Stomach smooth muscle (tissue), 2 donors: ENCODE measurements around the gene LRRC18.

Experiments
- H3K27ac ChIP-seq: one replicate; pipeline ENCODE4 v1.7.0; 2013; ENCODE audit warnings: mild to moderate bottlenecking, low read length, inconsistent platforms
- H3K27me3 ChIP-seq, 2 donors: one replicate each; pipeline ENCODE4 v1.7.0; 2013; ENCODE audit warnings: low read length in 2 of 2; ENCODE audit not compliant: insufficient read depth in 2 of 2, control insufficient read depth in 1 of 2
- H3K36me3 ChIP-seq, 2 donors: one replicate each; pipeline ENCODE4 v1.7.0; 2013; ENCODE audit warnings: low read length in 2 of 2; ENCODE audit not compliant: control insufficient read depth in 2 of 2, insufficient read depth in 2 of 2
- H3K4me1 ChIP-seq: one replicate; pipeline ENCODE4 v1.7.0; 2013; ENCODE audit warnings: low read length; ENCODE audit not compliant: control insufficient read depth, insufficient read depth
- H3K4me3 ChIP-seq, 2 donors: one replicate each; pipeline ENCODE4 v1.7.0; 2013; ENCODE audit warnings: low read length in 2 of 2
- H3K9ac ChIP-seq, 2 donors: one replicate each; pipeline ENCODE4 v1.7.0; 2013; ENCODE audit warnings: low read length in 2 of 2, mild to moderate bottlenecking in 1 of 2
- H3K9me3 ChIP-seq, 2 donors: one replicate each; pipeline ENCODE4 v1.7.0; 2013; ENCODE audit warnings: low read length in 2 of 2; ENCODE audit not compliant: control insufficient read depth in 2 of 2
- donor health status: healthy.
- donor health status: Pancreatic carcinoma.

Gene LRRC18

DNA sequence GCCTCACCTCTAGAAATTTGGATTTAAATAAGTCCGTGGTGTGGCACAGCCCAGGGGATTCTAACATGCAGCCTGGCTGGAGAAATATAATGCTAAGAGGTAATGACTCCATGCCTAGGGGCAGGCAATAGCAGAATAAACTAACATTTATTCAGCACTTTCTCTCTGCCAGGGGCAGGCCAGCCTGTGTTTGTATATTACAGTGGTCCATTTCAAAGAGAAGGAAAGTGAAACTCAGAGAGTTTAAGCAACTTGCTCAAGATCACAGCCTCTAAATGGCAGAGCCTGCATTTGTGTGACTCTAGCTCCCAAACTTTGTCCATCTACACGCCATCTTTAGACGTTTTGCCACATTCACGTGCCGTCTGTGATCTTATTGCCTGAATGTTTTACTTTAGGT, 6.7 kb upstream of the LRRC18 start:
- H3K27me3 ChIP-seq, result peaks cover 0 to 3% of the 10 kb centered on the region in 2 donors
- no peak overlapping the region for H3K27ac ChIP-seq
- no peaks in the 10 kb centered on the region for H3K4me1 ChIP-seq
- H3K9me3 ChIP-seq, result no peaks in the 10 kb centered on the region
- H3K4me3 ChIP-seq, result no peak overlapping the region
- no peaks in the 10 kb centered on the region for H3K36me3 ChIP-seq
- H3K9ac ChIP-seq, result no peak overlapping the region

DNA sequence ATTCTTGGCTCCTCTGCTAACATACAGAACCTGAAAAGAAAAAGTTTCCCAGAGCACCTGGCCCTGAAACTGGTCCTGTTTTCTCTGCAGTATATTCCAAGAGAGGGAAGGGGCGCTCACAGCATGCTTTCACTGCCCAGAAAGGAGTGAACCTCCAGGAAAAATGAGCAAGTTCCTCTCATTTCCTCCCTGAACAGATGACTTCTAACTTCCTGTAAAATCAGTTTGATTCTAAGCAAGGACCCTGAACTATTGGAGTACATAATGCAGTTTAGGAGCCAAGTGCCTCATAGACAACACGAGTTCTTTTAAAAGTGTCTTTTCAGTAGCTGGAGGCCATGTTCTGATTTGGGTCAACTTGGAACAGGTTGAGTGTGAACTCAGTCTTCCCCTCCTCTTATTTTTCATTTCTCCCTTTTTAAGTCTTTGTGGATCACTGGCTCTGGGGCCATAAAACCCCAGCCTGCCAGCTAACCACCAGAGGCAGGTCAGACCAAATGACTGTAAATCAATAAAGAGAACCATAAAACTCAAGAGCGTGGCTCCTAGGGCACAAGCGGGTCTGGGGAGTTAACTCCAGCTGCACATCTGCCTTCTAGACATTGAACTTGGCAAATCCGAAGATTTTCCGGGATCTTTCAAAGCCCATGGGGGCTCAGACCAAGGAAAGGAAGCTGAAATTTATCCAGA, 5.9 kb upstream of the LRRC18 start:
- H3K36me3 ChIP-seq, result no peaks in the 10 kb centered on the region
- peaks cover 0 to 2% of the 10 kb centered on the region in 2 donors for H3K27me3 ChIP-seq
- no peak overlapping the region for H3K9ac ChIP-seq
- no peaks in the 10 kb centered on the region for H3K4me1 ChIP-seq
- no peak overlapping the region for H3K27ac ChIP-seq
- no peak overlapping the region for H3K4me3 ChIP-seq
- H3K9me3 ChIP-seq, result no peaks in the 10 kb centered on the region

- Histone ChIP-seq H3K4me3 (no peak overlapping the region), H3K36me3 (no peaks in the 10 kb centered on the region), H3K9ac (no peak overlapping the region), H3K9me3 (no peaks in the 10 kb centered on the region), H3K27me3 (no peaks in the 10 kb centered on the region), H3K27ac (no peak overlapping the region), H3K4me1 (no peaks in the 10 kb centered on the region)
Observed at GRCh38 chr10:48944171-48944570, 4.5 kb upstream of the LRRC18 start.

DNA sequence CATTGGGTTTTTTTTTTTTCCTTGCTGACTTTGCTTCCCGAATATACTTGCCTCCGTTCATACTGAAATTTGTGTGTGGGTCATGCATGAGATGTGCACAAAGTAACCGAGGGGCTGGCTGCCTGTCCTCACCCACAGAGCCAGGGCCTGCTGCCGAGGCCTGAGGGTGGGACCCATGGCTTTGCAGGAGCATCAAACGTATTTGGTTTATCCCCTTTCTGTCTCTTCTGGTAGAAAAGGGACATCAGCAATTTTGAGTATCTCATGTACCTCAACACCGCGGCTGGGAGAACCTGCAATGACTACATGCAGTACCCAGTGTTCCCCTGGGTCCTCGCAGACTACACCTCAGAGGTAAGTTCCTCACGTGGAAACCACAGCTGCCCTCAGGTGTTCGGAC, 3.5 kb upstream of the LRRC18 start:
- Histone ChIP-seq H3K36me3 (no peaks in the 10 kb centered on the region), H3K9ac (no peak overlapping the region), H3K27ac (no peak overlapping the region), H3K9me3 (no peaks in the 10 kb centered on the region), H3K27me3 (no peaks in the 10 kb centered on the region), H3K4me1 (no peaks in the 10 kb centered on the region), H3K4me3 (no peak overlapping the region)

GRCh38 chr10:48941427-48942075, 1.9 kb upstream of the LRRC18 start:
- H3K4me3 ChIP-seq, result no peak overlapping the region
- H3K9ac ChIP-seq, result no peak overlapping the region
- H3K27ac ChIP-seq, result no peak overlapping the region
- no peaks in the 10 kb centered on the region for H3K27me3 ChIP-seq
- no peaks in the 10 kb centered on the region for H3K36me3 ChIP-seq
- no peaks in the 10 kb centered on the region for H3K9me3 ChIP-seq
- no peaks in the 10 kb centered on the region for H3K4me1 ChIP-seq

GRCh38 chr10:48940958-48941357, 1.3 kb upstream of the LRRC18 start:
- H3K27me3 ChIP-seq, result no peaks in the 10 kb centered on the region
- no peak overlapping the region for H3K9ac ChIP-seq
- H3K4me1 ChIP-seq, result no peaks in the 10 kb centered on the region
- H3K36me3 ChIP-seq, result no peaks in the 10 kb centered on the region
- H3K9me3 ChIP-seq, result no peaks in the 10 kb centered on the region
- no peak overlapping the region for H3K4me3 ChIP-seq
- no peak overlapping the region for H3K27ac ChIP-seq

DNA sequence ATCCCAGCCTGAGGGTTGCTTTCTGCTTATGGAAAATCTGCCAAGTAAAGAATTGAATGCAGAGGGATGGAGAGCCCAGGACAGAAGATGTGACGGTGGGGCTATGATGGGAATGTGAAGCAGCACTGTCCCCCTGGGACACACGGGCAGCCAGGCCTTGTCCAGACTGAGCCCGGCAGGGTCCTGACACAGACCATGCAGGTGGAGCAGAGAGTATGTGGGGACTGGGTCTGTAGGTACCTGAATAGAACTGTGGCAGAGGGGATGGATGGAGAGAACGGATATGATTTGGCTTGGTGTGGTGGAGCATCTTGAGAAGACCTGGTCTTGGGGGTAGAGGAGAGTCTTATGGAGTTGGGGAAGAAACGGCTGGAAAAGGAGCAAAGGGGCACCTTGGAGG, 732 bp upstream of the LRRC18 start:
- H3K27me3 ChIP-seq, result no peaks in the 10 kb centered on the region
- no peaks in the 10 kb centered on the region for H3K36me3 ChIP-seq
- no peaks in the 10 kb centered on the region for H3K9me3 ChIP-seq
- no peaks in the 10 kb centered on the region for H3K4me1 ChIP-seq
- no peak overlapping the region for H3K9ac ChIP-seq
- H3K27ac ChIP-seq, result no peak overlapping the region
- no peak overlapping the region for H3K4me3 ChIP-seq

- no peak overlapping the region for H3K9ac ChIP-seq
- H3K9me3 ChIP-seq, result no peaks in the 10 kb centered on the region
- H3K36me3 ChIP-seq, result no peaks in the 10 kb centered on the region
- H3K27me3 ChIP-seq, result no peaks in the 10 kb centered on the region
- H3K4me3 ChIP-seq, result no peak overlapping the region
- H3K4me1 ChIP-seq, result no peaks in the 10 kb centered on the region
- H3K27ac ChIP-seq, result no peak overlapping the region
Observed at GRCh38 chr10:48938990-48939536, 577 bp downstream of the LRRC18 start.

DNA sequence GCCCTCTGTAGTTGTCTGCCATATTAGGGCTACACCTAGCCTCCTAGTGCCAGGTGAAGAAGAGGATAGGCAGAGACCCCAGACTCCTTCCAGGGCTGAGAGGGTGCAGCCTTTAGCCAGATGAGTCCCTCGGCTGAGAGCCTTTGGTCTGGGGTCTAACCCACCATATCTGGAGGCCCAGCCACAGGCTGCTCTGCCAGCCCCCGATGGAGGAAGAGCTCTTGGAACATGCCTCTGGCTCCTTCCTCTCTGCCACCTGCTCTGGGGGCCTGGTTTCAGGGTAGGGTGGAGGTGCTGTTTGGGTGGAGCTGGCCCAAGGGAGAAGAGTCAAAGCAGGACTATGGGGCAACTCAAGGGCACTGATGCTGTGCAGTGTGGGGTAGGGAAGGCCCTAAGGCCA, 1.4 kb downstream of the LRRC18 start:
- H3K27me3 ChIP-seq, result no peaks in the 10 kb centered on the region

GRCh38 chr10:48937796-48938195, 1.8 kb downstream of the LRRC18 start:
- Histone ChIP-seq H3K27me3 (no peaks in the 10 kb centered on the region), H3K9me3 (no peaks in the 10 kb centered on the region), H3K36me3 (no peaks in the 10 kb centered on the region), H3K4me3 (no peak overlapping the region), H3K9ac (no peak overlapping the region), H3K27ac (no peak overlapping the region), H3K4me1 (no peaks in the 10 kb centered on the region)

More for the DNA sequence above, 1.4 kb downstream of the LRRC18 start:
- no peaks in the 10 kb centered on the region for H3K4me1 ChIP-seq
- no peak overlapping the region for H3K4me3 ChIP-seq
- H3K9ac ChIP-seq, result no peak overlapping the region
- no peaks in the 10 kb centered on the region for H3K36me3 ChIP-seq
- H3K9me3 ChIP-seq, result no peaks in the 10 kb centered on the region
- H3K27ac ChIP-seq, result no peak overlapping the region

DNA sequence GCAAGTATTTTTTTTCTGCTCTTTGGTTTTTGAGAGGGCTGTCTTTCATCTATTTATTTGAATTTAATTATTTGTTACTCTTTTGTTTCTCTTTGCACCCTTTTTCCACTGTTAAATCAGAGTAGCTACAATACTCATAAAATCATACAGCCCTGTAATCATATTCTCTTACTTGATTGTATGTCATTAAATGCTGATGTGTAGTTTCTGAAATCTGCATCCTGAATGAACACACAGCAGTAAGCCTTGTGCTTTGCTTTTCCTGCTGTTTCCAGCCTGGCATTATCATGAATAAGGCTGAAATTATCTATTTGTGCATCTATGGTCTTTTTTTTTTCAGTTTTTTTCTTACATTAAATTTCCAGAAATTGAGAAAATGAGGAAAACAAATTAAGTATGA, 4.1 kb downstream of the LRRC18 start:
- Histone ChIP-seq H3K9ac (no peak overlapping the region), H3K27ac (no peak overlapping the region), H3K27me3 (no peaks in the 10 kb centered on the region), H3K36me3 (no peaks in the 10 kb centered on the region), H3K4me1 (no peaks in the 10 kb centered on the region), H3K9me3 (no peaks in the 10 kb centered on the region), H3K4me3 (no peak overlapping the region)
